ENCODE results near the gene MYO1E.

Gene MYO1E

DNA sequence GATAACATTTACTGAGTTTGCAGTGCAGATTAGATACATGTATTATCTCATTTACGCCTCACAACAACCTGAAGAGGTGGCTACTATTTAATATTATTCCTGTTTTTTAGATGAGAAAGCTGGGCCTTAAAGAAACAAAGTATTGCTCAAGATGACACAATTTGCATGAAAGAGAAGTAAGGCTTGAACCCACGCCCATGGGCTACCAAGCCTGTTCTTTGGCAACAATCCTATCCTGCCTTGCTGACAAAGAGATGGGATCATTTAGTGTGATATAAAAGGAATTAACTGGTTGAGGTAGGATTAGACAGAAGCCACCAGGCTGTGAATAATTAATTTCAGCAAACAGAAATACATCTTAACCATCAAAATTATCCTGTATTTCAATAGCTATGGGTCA lies 175.2 kb downstream of the MYO1E start:
- DNase-seq (ENCODE audit: low read depth in 2 of 2), result no peak

DNA sequence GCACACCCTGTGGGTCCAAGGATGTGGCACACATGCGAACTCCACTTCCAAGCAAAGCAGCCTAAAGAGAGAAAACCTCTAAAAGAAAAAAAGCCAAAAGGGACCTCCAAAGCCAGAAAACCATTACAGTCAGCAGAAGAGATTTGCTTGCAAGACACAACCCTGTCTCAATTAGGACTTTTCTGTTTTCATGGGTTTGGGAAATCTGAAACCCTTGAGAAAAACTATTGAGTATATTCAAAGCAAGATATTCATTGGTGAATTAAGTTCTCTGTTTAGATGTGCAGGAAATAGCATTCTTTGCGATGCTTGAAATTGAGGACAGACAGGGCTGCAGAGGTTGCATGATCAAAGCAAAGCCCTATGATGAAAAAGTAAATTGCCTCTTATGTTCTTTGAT lies 176.3 kb downstream of the MYO1E start:
- no peak for DNase-seq (ENCODE audit: low read depth in 2 of 2)

DNA sequence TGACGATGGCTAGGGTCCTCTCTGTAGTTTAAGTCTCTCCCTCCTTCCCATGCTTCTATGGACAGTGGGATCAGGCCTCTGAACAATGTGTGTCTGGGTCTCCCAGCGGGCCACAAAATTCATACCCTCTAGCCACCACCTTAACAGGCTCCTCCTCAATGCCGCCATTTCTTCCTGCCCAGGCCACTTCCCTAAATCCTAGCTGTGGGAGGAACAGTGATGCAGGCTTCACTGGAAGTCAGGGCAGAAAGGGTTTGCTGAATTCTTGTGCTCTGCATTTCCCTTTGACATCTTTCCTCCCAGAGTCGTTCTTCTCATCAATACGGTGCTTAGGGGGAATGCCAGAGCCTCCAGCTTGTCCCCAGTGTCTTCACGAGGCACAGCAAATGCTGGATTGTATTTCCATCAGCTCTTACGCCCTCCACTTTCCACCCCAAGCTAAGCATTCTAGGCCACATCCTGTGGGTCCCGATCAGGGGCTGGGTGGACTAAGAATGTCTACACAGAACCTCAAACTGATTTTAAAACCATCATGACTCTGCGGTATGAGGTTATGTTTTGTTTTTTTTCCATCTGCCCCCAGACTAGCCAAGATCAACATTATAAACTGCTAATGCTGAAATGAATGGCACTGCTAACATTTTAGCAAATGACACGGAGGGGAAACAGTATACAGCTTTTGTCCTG lies 177.9 kb downstream of the MYO1E start:
- no peak for DNase-seq (ENCODE audit: low read depth in 2 of 2)

DNA sequence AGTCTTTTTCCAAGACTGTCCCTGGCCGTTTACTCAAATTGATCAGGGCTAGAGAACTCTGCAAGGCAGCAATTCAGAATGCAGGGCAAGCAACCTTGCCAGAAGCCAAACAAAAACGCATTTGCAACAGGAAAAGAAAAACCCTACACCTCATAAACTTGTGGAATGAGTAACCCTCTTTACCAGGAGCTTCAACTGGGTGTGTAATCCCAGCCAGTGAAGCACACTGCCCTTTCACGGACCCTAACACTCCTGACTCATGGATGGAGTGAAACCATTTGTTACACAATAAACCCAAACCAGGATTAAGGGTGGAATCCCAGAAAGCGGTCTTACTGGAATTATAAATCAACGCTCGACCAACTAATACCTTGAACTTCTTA lies 180.8 kb downstream of the MYO1E start:
- peak; percentile 90 to 93 for DNase-seq (ENCODE audit: low read depth in 2 of 2)

DNA sequence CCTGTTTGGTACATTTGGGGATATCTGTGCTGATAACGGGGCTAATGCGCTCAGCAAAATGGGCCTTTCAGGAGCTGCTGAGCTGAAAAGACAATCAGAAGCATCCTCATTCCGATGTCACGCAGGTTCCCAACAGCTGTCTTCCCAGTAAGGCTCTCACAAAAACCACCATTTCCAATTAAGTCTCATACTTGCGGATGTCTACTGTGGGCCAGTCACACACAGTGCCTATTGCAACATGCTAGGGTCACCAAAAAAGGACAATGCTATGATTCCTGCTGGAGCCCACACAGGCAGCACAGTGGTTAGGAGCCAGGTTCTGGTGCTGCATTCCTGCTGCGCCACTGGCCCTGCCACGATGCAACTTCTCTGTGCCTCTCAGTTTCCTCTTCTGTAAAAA lies 182.4 kb downstream of the MYO1E start:
- no peak for DNase-seq (ENCODE audit: low read depth in 2 of 2)

DNA sequence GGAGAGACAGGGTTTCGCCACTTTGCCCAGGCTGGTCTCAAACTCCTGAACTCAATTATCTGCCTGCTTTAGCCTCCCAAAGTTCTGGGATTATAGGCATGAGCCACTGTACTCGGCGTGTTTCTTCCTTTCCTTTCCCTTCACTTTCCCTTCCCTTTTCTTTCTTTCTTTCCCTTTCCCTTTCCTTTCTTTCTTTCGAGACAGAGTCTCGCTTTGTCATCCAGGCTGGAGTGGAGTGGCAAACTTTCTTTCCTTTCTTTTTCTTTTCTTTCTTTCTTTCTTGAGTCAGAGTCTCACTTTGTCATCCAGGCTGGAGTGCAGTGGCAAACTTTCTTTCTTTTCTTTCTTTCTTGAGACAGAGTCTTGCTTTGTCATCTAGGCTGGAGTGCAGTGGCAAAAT lies 183.4 kb downstream of the MYO1E start:
- no peak for DNase-seq (ENCODE audit: low read depth in 2 of 2)

DNA sequence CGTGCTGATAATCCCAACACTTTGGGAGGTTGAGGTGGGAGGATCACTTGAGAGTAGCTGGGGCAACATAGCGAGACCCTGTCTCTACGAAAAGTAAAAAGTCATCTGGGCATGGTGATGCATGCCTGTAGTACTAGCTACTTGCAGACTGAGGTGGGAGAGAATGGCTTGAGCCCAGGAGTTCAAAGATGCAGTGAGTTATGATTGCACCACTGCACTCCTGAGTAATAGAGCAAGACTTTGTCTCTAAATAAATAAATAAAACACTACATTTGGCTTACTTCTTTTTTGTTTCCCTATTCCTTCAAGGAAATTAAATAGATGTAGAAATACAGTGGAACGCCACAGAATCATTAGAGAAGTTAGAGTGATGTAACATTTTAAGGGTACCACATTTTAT lies 186.2 kb downstream of the MYO1E start:
- DNase-seq (ENCODE audit: low read depth in 2 of 2), result no peak

DNA sequence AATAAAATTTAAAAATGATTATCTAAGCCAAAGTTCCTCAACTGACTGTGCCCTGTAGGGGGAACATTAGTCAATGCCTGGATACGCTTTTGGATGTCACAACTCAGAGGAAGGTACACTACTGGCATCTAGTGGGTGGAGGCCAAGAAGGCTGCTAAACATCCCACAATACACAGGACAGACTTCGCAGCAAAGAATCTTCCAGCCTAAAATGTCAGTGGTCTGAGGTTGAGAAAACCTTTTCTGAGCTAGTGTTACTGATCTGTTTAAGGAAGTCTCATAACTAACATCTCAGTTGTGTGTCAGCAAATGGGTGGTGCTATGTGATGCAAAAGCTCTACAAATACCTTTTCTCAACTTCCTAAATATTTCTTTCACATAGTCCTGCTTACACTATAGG lies 186.9 kb downstream of the MYO1E start:
- no peak for DNase-seq (ENCODE audit: low read depth in 2 of 2)

DNA sequence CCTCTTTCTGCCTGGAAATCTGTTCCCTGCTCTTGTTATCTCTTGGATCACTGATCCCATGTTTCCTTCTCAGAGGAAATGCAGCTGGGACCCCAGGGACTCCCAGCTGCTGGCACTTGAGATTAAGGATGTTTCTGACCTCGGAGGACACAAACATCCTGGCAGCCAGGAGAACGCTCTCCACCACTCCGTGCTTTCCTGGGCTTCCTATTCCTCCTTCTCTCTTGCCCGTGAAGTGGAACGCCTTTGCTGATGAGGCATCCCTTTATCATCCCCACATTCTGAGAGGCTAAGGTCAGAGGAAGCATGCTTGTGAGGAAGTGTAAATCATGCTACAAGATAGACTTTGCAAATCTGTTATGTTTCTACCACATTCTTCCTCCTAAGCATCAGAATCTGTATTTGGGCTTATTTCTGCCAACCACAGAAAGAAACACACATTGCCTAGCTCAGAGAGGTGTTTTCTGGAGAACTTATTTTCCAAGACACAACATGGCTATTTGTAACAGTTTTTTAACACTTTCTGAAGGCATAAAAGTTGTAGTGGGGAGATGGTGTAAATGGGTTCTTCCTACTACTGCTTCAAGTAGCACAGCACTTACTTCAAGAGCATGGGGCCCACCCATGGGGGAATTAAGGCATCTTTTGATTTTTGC lies 191.6 kb downstream of the MYO1E start:
- no peak for DNase-seq (ENCODE audit: low read depth in 2 of 2)

DNA sequence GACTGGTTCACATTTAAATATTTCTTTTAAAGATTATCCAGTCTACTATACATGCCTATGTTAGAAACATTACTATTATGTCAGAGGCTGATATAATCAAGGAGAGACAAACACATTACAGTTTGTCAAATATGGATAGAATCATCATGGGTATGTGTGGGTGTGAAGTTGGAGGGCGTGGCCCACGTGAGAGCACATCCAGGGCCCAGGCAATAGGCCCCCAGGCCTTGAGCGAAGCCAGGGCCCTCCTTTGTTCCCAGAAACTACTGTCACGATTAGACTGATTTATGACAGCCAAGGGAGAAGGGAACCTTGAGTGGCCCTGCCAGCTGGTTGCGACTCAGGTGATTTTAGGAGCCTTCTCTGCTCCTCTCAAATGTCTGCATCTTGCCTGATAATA lies 193.0 kb downstream of the MYO1E start:
- no peak for DNase-seq (ENCODE audit: low read depth in 2 of 2)

DNA sequence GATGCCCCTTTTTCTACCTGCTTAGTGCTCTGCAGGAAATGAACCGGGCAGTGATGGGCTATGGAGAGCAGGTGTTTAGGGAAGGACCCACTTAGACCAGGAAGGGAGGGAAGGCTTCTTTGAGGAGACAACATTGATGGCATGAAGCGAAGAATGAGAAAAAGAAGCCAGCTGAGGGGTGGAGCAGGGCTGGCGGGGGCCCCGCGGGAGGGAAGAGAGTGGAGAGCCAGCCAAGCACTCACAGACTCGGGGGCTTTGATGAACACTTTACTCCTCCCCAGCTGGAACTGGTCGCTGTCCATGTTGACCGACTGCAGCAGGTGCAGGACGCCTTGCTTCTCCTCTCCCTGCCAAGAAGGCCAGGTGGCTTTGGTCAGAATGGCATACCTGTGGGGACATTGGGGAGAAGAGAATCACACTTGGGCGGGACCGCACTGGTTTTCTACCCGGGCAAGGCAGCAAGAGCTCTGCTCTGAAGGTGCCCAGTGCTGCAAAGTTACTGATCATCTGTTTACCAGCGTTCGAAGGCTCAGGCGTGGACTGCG lies 194.4 kb downstream of the MYO1E start:
- DNase-seq (ENCODE audit: low read depth in 2 of 2), result no peak

DNA sequence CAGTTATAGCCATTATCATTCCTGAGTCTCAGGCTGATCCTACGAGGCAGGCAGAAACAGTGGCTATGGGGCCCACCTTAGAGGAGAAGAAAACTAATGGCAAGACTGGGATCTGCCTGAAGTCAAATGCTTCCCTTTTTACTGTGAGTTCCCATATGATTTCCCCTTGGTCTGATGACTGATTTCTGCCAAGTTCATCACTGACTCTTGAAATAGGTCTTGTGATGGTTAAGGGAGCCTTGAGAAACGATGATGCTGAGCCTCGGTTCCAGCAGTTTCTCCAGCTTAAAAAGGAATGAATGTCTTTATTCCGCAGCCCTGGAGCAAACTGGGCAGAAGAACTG lies 195.4 kb downstream of the MYO1E start:
- no peak for DNase-seq (ENCODE audit: low read depth in 2 of 2)

DNA sequence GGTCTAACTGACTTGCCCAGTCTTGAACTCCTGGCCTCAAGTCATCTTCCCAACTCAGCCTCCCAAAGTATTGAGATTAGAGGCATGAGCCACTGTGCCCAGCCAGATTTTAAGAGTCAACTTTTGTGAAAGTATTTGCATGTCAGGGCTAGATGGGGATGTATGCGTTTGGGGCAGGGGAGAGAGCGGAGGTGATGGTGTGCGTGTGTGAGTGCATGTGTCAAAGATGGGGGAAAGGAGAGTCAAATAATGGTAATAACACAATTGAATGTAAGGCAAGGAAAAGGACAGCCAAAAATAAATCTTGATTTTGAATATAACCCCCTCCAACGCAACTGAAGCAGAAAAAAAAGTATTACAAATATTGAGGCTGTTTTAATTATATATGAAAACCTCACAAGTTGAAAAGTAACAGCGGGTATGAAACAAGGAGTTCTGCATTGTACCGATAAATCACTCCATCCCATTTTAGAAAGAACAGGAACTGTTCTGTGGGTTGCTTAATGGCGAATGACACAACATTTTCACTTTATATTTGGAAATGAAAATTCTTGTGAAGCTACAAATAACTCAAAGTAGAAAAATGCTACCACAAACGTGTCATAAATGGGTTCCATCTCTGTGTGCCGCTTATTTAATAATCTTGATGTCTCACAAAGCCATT lies 195.9 kb downstream of the MYO1E start:
- peak in 1 of 2 experiments; percentile 31 for DNase-seq (ENCODE audit: low read depth in 2 of 2)

DNA sequence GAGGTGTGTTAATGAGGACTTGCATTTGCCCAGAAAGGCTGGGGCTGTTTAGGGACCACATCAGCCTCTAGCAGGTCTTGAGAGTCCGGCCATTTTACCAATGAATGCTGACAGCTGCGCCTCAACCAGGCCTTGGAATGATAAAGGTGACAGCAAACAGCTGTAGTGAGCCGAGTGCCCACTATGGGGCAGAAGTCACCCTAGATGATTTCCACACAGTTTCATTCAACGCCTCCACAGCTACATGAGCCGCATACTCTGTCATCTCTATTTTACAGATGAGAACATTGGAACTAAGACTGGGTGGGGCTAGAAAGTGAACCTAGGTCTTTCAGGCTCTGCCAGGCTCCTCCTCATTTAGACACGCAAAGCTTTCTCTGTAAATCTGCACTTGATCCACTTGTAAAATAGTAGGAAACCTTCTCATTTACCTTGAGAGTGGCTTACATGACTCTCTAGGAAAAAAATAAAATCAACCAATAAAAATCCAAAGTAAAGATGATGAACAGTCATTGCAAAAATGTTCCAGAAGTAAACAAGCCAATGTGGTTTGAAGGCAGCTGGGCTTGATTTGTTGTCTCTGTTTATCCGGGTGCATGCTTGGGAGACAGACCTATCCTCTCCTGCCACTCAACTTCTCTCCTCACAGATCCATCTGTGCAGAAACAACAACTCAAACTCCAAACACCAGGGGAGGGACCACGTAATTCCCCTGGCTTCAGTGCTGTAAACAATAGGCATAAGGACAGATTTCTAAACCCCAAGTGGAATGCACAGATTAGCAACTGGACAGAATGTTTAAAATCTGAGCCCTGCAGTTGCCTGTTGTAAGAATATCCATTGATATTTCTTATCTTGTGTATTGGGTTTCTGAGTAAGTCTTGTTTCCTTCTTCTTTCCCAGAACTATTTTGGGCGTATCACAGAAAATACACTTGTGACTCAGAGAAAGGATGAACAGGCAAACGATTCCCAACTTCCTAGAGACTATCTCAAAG lies 197.5 kb downstream of the MYO1E start:
- DNase-seq (ENCODE audit: low read depth in 2 of 2), result peak; percentile 40 to 48

DNA sequence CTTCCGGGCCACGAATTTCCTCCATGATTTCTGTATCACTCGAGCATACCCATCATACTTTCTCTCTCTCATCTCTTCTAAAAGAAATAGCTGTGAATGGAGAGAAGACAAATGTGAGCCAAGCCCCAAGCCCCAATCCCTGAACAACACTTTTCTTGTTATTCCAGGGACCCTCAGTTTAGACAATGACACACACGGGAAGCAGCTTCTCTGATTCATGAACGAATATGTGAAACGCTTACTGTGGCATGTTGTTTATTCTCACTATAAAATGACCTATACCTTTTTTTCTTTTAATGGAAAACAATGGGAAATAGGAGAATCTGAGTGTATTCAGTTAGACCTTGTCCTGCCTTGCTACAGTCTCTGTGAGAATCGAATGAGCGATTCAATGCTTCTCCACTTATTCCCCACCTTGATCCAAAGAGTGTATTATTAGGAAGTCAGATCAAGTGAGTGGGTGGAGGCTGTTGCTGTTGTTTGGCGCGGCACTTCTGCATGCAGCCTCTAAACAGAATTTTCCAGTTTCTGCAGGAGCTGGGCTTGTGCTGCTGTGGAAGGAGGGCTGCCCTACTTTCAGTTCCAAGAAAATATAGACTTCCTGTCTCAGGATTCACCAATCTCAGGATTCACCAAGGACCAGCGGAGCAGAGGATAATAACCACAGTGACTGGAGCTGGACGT lies 198.4 kb downstream of the MYO1E start:
- DNase-seq (ENCODE audit: low read depth in 2 of 2), result no peak

DNA sequence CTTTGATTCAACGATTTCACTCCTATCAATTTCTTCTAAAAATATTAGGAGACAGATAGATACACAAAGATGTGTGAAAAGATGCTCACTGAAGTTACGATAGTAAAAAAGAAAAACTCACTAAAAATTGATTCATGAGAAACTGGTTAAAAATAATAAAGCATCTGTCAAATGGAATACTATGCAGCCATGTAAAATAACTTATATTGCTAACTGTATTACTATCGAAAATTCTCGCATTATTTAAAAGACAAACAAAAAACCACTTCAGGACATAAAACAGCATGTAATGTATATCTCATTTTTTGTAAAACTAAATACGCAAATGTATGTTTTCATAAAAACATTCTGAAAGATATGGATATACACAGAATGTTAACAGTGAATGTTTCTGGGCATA lies 199.5 kb downstream of the MYO1E start:
- DNase-seq (ENCODE audit: low read depth in 2 of 2), result no peak

DNA sequence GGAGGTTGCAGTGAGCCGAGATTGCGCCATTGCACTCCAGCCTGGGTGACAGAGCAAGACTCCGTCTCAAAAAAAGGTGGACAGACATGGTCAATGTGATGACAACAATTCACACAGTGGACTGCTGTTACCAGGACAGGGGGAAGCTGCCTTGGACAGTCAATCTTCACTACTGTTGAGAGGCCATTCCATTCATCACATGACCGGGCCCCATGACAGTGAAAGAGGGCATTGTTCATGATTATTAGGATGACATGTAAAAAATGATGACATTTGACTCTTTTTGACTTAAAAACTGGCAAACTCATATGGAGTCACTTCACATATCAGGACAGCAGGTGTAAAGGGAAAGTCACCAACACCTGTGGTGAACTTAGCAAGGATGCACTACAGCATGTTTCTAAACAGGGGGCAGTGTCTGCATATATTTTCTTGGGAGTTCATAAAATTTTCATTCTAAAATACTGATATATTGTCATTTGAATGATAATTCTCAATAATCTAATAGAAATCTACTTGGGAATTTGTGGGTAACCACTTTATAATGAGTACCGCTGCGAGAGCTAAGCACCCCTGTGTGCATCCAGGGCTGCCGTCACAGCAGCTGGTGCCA lies 200.3 kb downstream of the MYO1E start:
- DNase-seq (ENCODE audit: low read depth in 2 of 2), result no peak

DNA sequence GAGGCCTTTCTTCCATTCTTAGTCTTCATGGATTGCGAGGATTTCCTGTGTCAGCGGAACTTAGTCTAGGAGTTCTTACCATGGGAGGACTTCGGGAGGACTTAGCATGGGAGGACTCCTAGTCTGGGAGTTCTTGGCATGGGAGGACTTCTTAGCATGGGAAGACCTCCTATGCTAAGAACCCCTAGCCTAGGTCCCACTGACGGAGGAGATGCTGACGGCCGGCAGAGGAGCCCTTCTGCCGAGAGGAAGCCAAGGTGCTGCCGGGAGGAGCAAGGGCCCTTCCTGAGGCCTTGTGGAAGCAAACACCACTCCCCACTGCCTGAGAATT lies 201.6 kb downstream of the MYO1E start:
- no peak for DNase-seq (ENCODE audit: low read depth in 2 of 2)

DNA sequence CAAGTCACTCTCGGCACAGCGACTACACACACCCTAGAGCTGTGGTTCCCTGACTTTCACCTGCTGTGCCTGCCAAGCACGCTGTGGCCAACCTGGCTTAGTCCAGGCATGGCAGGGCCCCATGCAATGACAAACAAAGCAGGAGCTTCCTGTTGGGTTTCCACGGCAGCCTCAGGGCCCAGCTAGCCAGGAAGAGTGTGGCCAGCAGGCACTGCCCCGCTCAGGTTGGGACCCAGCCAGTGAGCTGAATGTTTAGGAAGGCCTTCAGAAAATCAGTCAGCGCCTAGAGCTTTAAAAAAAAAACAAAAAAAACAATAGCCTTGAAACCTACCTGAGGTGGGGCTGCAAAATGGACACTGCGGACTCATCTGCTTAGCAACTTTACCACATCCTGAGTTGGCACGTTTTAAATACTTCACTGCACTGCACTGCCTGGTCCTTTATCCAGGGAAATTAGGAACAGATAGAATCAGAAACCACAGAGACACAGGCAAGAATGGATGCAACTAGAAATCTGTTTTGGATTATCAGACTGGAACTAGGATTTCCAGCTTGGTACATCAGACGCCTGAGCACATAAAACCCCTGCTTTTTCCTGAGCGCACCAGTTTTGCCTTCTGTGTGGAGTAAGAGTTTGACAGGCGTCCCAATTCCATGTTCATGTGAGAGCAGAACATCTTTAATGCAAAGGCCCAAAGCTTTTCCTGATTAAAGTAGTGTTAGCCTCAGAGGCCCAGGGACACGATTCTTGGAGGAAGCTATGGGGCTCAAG lies 202.2 kb downstream of the MYO1E start:
- DNase-seq (ENCODE audit: low read depth in 2 of 2), result peak; percentile 93

DNA sequence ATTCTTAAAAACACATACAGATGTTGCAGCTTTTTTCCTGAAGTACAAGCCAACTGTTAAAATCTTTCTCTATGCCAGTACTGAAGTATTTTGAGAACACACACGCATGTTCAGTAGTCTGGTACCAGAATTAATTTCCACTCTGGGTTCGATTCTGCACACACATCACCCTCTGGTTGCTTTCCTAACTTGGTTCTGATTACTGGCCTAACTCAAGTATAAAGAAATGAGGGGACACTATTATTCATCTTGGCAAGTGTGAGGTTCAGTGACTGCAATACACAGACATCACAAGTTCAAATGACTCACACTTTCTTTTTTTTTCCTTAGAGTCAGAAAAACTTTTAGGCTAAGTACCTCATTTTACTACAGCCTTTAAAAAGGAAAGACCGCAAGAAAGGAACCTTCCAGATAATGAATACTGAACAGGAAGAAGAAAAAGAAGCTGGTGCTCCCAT lies 203.4 kb downstream of the MYO1E start:
- DNase-seq (ENCODE audit: low read depth in 2 of 2), result peak in 1 of 2 experiments; percentile 40

All from fibroblast of skin of left quadriceps (primary cell).